Ascending aorta (tissue), 2 donors: Measurements from ENCODE around the gene FNIP2. TPM values are rescaled to one million over a fixed set of nuclear protein-coding genes. Genes with fewer than 3 reads are reported as not detected.

ENCODE experiments used
- DNase-seq, 2 donors: peaks; one replicate each; pipeline ENCODE4 v3.0.0-alpha.2; 2019; ENCODE audit warnings: low spot score in 2 of 2
- H3K27ac ChIP-seq, 2 donors: fragments of 200-600 bp; sonication (generic); one replicate each; pipeline ENCODE4 v1.5.1; 2016 to 2017; ENCODE audit warnings: mild to moderate bottlenecking in 1 of 2
- H3K27me3 ChIP-seq: fragments of 200-600 bp; sonication (generic); one replicate; pipeline ENCODE4 v1.5.1; 2017
- H3K36me3 ChIP-seq, 2 donors: fragments of 200-600 bp; sonication (generic); one replicate each; pipeline ENCODE4 v1.5.1; 2016
- H3K4me1 ChIP-seq, 2 donors: fragments of 200-600 bp; sonication (generic); one replicate each; pipeline ENCODE4 v1.5.1; 2016 to 2017; ENCODE audit warnings: mild to moderate bottlenecking in 1 of 2
- H3K4me3 ChIP-seq, 2 donors: fragments of 200-600 bp; sonication (generic); one replicate each; pipeline ENCODE4 v1.5.1; 2016 to 2017; ENCODE audit warnings: mild to moderate bottlenecking in 1 of 2
- H3K9me3 ChIP-seq, 2 donors: fragments of 200-600 bp; sonication (generic); one replicate each; pipeline ENCODE4 v1.5.1; 2016
- intact Hi-C: fragments of 100-400 bp; cut with DNase I; formaldehyde crosslinking; loops from one replicate; pipeline ENCODE4 v1.15.1; 2023
- total RNA-seq: library from RNA; depleted of rRNA; stranded (reverse); fragments of >200 nt; gene quantifications from one replicate; pipeline ENCODE4 v1.1.0, GENCODE V29; 2016
- TF ChIP-seq, protein P1 (sequence below), 3 experiments: fragments of 200-600 bp in 2 of 3; fragments of 450-650 bp in 1 of 3; sonication (generic) in 2 of 3; IDR thresholded peaks; one replicate each; pipeline ENCODE4 v1.5.1; 2016 to 2019; ENCODE audit warnings: antibody characterized with exemption in 3 of 3, mild to moderate bottlenecking in 1 of 3, moderate library complexity in 1 of 3

Gene FNIP2
- total RNA-seq, 1 donor from 2014 or later: 44.1 TPM

DNA sequence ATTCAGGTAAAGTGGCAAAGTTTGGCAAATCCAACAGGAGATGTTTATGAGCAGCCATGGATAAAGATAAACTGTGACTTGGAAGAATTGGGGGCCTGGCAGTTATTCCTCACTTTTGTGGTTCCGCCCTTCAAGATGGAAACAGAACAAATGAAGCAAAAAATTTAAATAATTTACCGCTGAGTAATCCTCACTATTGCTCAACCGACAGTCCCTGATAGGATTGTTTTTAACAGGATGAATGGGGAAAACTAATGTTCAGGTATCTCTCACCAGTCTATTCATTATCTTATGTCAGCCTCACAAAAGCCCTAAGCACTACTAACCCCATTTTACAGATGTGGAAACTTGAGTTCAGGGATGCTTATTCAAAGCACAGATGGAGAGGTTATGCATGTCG lies 90.8 kb downstream of the FNIP2 start:
- intact Hi-C loops: loop anchor here (5.0 kb wide), 1 partner anchor 588 kb away; no protein-coding TSS in a partner anchor
- no peaks in the 10 kb centered on the region for H3K9me3 ChIP-seq

DNA sequence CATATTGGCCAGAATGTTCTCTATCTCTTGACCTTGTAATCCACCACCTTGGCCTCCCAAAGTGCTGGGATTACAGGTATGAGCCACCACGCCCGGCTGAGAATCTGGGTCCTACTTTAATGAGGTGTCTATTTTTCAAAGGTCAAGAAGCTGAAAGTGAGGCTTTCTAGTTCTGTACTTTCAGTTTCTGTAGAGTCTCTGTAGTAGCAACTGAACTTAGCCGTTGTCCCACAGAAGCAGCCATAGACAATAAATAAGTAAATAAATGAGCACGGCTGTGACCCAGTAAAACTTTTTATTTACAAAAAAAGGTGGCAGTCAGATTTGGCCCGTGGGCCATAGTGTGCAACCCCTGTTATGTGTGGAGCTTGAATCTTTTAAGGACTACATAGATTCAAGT lies 92.0 kb downstream of the FNIP2 start:
- DNase-seq: no peak
- TF ChIP-seq, protein P1, sequence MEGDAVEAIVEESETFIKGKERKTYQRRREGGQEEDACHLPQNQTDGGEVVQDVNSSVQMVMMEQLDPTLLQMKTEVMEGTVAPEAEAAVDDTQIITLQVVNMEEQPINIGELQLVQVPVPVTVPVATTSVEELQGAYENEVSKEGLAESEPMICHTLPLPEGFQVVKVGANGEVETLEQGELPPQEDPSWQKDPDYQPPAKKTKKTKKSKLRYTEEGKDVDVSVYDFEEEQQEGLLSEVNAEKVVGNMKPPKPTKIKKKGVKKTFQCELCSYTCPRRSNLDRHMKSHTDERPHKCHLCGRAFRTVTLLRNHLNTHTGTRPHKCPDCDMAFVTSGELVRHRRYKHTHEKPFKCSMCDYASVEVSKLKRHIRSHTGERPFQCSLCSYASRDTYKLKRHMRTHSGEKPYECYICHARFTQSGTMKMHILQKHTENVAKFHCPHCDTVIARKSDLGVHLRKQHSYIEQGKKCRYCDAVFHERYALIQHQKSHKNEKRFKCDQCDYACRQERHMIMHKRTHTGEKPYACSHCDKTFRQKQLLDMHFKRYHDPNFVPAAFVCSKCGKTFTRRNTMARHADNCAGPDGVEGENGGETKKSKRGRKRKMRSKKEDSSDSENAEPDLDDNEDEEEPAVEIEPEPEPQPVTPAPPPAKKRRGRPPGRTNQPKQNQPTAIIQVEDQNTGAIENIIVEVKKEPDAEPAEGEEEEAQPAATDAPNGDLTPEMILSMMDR (IDR thresholded peaks at IDR 0.05): no peak
- Histone ChIP-seq H3K27ac (no peak overlapping the region), H3K27me3 (no peaks in the 10 kb centered on the region), H3K9me3 (no peaks in the 10 kb centered on the region), H3K4me1 (no peaks in the 10 kb centered on the region), H3K36me3 (peaks cover 43 to 45% of the 10 kb centered on the region in 2 donors), H3K4me3 (no peak overlapping the region)
- intact Hi-C loops: no loop called here

More for the DNA sequence above, 90.8 kb downstream of the FNIP2 start:
- peaks cover 43 to 47% of the 10 kb centered on the region in 2 donors for H3K36me3 ChIP-seq
- TF ChIP-seq, protein P1 (IDR thresholded peaks at IDR 0.05): no peak
- H3K4me1 ChIP-seq: no peaks in the 10 kb centered on the region
- no peak overlapping the region for H3K4me3 ChIP-seq
- no peaks in the 10 kb centered on the region for H3K27me3 ChIP-seq
- DNase-seq: no peak
- H3K27ac ChIP-seq: no peak overlapping the region

DNA sequence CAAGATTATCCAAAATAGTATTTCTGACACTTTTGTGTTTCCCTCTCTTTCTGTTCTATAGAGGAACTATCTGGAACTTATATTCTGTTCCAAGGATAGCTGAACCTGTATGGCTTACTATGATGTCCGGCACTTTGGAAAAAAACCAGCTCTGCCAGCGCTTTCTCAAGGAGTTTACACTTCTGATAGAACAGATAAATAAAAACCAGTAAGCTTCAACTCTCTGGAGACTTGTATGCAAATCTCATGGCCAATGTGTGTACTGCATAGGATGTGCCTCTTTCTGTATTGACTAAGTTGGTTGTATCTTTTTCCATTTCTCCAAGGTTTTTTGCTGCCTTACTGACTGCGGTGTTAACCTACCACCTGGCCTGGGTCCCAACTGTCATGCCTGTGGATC lies 92.5 kb downstream of the FNIP2 start:
- Histone ChIP-seq H3K4me3 (no peak overlapping the region), H3K4me1 (no peaks in the 10 kb centered on the region), H3K36me3 (peaks cover 45 to 47% of the 10 kb centered on the region in 2 donors), H3K9me3 (no peaks in the 10 kb centered on the region), H3K27ac (no peak overlapping the region), H3K27me3 (no peaks in the 10 kb centered on the region)
- DNase-seq: no peak
- intact Hi-C loops: no loop called here
- TF ChIP-seq, protein P1 (IDR thresholded peaks at IDR 0.05): no peak

DNA sequence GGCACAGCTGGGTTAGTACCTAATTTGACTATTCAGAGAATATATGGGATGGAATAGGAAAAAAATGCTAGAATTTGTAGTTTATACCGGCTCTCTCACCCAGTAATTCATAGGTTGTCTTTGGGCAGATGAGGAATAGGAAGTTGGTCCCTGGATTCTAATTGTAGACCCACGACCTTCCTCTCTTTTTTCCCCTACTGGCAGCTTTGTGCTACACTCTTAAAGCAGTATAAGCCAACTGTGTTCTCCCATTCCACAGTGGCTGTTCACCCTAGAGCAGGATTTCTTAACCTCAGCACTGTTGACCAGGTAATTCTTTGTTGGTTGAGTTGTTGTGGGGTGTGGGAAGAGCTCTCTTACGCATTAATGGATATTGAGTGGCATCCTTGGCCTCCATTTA lies 92.9 kb downstream of the FNIP2 start:
- DNase-seq: no peak
- intact Hi-C loops: no loop called here
- TF ChIP-seq, protein P1 (IDR thresholded peaks at IDR 0.05): no peak
- Histone ChIP-seq H3K27ac (no peak overlapping the region), H3K27me3 (no peaks in the 10 kb centered on the region), H3K9me3 (no peaks in the 10 kb centered on the region), H3K36me3 (peaks cover 46 to 51% of the 10 kb centered on the region in 2 donors), H3K4me1 (no peaks in the 10 kb centered on the region), H3K4me3 (no peak overlapping the region)

DNA sequence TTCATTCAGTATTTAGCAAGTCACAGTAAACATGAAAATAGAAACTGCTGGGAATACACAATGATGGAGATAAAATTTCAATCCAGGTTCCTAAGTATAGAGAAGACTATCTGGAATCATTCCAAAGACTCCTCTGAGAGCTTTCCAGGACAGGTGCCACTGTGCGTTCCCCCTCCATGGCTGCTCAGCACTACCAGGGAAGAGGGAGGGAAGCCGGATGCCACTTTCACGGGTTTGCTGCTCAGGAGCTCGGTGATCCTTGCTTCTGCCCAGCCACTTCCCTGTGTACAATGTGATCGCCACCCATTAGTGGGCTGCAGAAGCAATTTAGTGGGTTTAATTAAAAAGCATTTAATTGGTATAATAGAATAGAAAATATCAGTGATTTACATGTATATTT lies 94.5 kb downstream of the FNIP2 start:
- Histone ChIP-seq H3K9me3 (no peaks in the 10 kb centered on the region), H3K4me1 (no peaks in the 10 kb centered on the region), H3K27me3 (no peaks in the 10 kb centered on the region), H3K36me3 (peaks cover 50 to 59% of the 10 kb centered on the region in 2 donors), H3K4me3 (no peak overlapping the region), H3K27ac (no peak overlapping the region)
- TF ChIP-seq, protein P1 (IDR thresholded peaks at IDR 0.05): no peak
- intact Hi-C loops: no loop called here
- DNase-seq: no peak
